B cell (primary cell): ENCODE measurements around the gene COL11A2. TPM values are rescaled to one million over a fixed set of nuclear protein-coding genes. Genes with fewer than 3 reads are reported as not detected.

Experiments used
- ATAC-seq: fragments of 200-7000 bp; cut with Tn5 transposase; one replicate; pipeline ENCODE4 v1.10.0; 2021; ENCODE audit warnings: low read depth, mild to moderate bottlenecking, moderate number of reproducible peaks, moderate library complexity
- CTCF ChIA-PET: fragments of 350-600 bp; sonication (Branson Sonifier 250); formaldehyde crosslinking; loops from one replicate; lab custom pipeline; 2021; ENCODE audit warnings: antibody characterized with exemption, inconsistent platforms; lab: Charles Lee
- POLR2A ChIA-PET: fragments of 350-600 bp; sonication (Branson Sonifier 250); formaldehyde crosslinking; loops from one replicate; lab custom pipeline; 2021; ENCODE audit warnings: antibody characterized with exemption; lab: Charles Lee
- DNase-seq: peaks from one replicate; pipeline ENCODE4 v3.0.0; 2013
- H2AFZ ChIP-seq: 2 replicates; pipeline ENCODE4 v1.6.1; 2012; ENCODE audit warnings: mild to moderate bottlenecking, low read depth, low read length; ENCODE audit not compliant: insufficient read depth, poor library complexity, severe bottlenecking
- H3K27ac ChIP-seq, 2 donors: 1 replicate in 1 of 2; 2 replicates in 1 of 2; pipeline ENCODE4 v1.5.1; 2012 to 2013; ENCODE audit warnings: low read length in 2 of 2, mild to moderate bottlenecking in 2 of 2, moderate library complexity in 1 of 2
- H3K27me3 ChIP-seq, 4 experiments: fragments of 200-600 bp in 1 of 4; sonication (generic) in 1 of 4; replicated peaks in 1 of 4; 1 replicate in 2 of 4; 2 replicates in 2 of 4; pipeline versions ENCODE4 v1.6.1 to v1.7.0; 2013 to 2016; ENCODE audit warnings: low read length in 3 of 4, mild to moderate bottlenecking in 2 of 4, mixed read lengths in 1 of 4, moderate library complexity in 1 of 4; ENCODE audit not compliant: insufficient read depth in 4 of 4, control insufficient read depth in 3 of 4; ENCODE audit errors: control extremely low read depth in 1 of 4
- H3K36me3 ChIP-seq, 2 experiments: replicated peaks in 1 of 2; 1 replicate in 1 of 2; 2 replicates in 1 of 2; pipeline versions ENCODE4 v1.6.1 to v1.7.1; 2013; ENCODE audit warnings: low read length in 1 of 2; ENCODE audit not compliant: insufficient read depth in 2 of 2, control insufficient read depth in 1 of 2; ENCODE audit errors: control extremely low read depth in 1 of 2, extremely low read depth in 1 of 2
- H3K4me1 ChIP-seq, 2 donors: fragments of 200-600 bp in 1 of 2; sonication (generic) in 1 of 2; 1 replicate in 1 of 2; 2 replicates in 1 of 2; pipeline versions ENCODE4 v1.5.1 to v1.6.1; 2013 to 2017; ENCODE audit warnings: low read length in 2 of 2; ENCODE audit not compliant: control insufficient read depth in 2 of 2, insufficient read depth in 2 of 2
- H3K4me2 ChIP-seq: replicated peaks from 2 replicates; pipeline ENCODE3; 2012; ENCODE audit warnings: mild to moderate bottlenecking, low read depth, low read length; ENCODE audit not compliant: poor library complexity, severe bottlenecking
- H3K4me3 ChIP-seq, 5 experiments: fragments of 200-600 bp in 1 of 5; sonication (generic) in 1 of 5; 1 replicate in 3 of 5; 2 replicates in 2 of 5; pipeline versions ENCODE4 v1.5.1 to v1.7.0; 2011 to 2016; ENCODE audit warnings: low read length in 4 of 5, mild to moderate bottlenecking in 4 of 5, low read depth in 2 of 5, control low read depth in 1 of 5, moderate library complexity in 1 of 5; ENCODE audit not compliant: insufficient read depth in 1 of 5; ENCODE audit errors: control extremely low read depth in 1 of 5, extremely low read depth in 1 of 5
- H3K79me2 ChIP-seq: fragments of 200-600 bp; sonication (generic); one replicate; pipeline ENCODE4 v1.6.0; 2016; ENCODE audit warnings: low read length; ENCODE audit not compliant: control insufficient read depth, insufficient read depth
- H3K9ac ChIP-seq: fragments of 200-600 bp; sonication (generic); 2 replicates; pipeline ENCODE4 v1.6.1; 2017; ENCODE audit warnings: mild to moderate bottlenecking, low read length, moderate library complexity
- H3K9me3 ChIP-seq, 3 donors: one replicate each; pipeline versions ENCODE4 v1.6.1 to v1.7.1; 2013; ENCODE audit warnings: low read length in 2 of 3; ENCODE audit not compliant: control insufficient read depth in 2 of 3, insufficient read depth in 1 of 3; ENCODE audit errors: control extremely low read depth in 1 of 3
- H4K20me1 ChIP-seq: 2 replicates; pipeline ENCODE4 v1.6.0; 2012; ENCODE audit warnings: mild to moderate bottlenecking, low read length; ENCODE audit not compliant: insufficient read depth, control insufficient read depth, poor library complexity, severe bottlenecking
- H3K27ac Mint-ChIP-seq: one replicate; pipeline ENCODE4 v1.8.0; 2021; ENCODE audit warnings: mixed read lengths
- H3K27me3 Mint-ChIP-seq: one replicate; pipeline ENCODE4 v1.8.0; 2021; ENCODE audit warnings: mixed read lengths
- H3K4me1 Mint-ChIP-seq: one replicate; pipeline ENCODE4 v1.8.0; 2021; ENCODE audit warnings: mixed read lengths
- H3K4me3 Mint-ChIP-seq: one replicate; pipeline ENCODE4 v1.8.0; 2021; ENCODE audit warnings: mixed read lengths
- H3K9me3 Mint-ChIP-seq: one replicate; pipeline ENCODE4 v1.8.0; 2022; ENCODE audit warnings: mixed read lengths; ENCODE audit not compliant: insufficient read depth
- EZH2 ChIP-seq: IDR thresholded peaks from 2 replicates; pipeline ENCODE4 v1.6.1; 2012; ENCODE audit warnings: borderline replicate concordance, low read depth, mild to moderate bottlenecking, moderate library complexity, low read length; ENCODE audit not compliant: insufficient read depth, poor library complexity, severe bottlenecking
- WGBS: methylation state at CpG from one replicate; pipeline ENCODE4 v1.1.5; 2013; ENCODE audit warnings: missing lambda C conversion rate; ENCODE audit not compliant: insufficient coverage; 5-methylcytosine and 5-hydroxymethylcytosine counted together
- intact Hi-C: fragments of 100-400 bp; cut with micrococcal nuclease; formaldehyde crosslinking; loops from one replicate; pipeline ENCODE4 v1.10.0; 2022
- polyA plus RNA-seq: library from polyadenylated mRNA; depleted of rRNA; stranded (reverse); fragments of >200 nt; gene quantifications from 2 replicates; pipeline ENCODE4 v1.2.3, GENCODE V29; 2012
- total RNA-seq, 2 donors: library from RNA; stranded (reverse); fragments of 120-200 nt in 1 of 2; gene quantifications; 1 replicate in 1 of 2; 2 replicates in 1 of 2; pipeline versions ENCODE4 v1.2.3 to v1.2.4, GENCODE V29; 2013 to 2022
- TF ChIP-seq, protein P1 (sequence below): fragments of 200-600 bp; IDR thresholded peaks from one replicate; pipeline ENCODE4 v1.8.0; 2022; ENCODE audit warnings: antibody characterized with exemption, mild to moderate bottlenecking

Gene COL11A2
- total and polyA plus RNA-seq, 2 donors (not counting 1 experiment from before 2014, with no cell fraction given) = 0.39 to 0.82 TPM

DNA sequence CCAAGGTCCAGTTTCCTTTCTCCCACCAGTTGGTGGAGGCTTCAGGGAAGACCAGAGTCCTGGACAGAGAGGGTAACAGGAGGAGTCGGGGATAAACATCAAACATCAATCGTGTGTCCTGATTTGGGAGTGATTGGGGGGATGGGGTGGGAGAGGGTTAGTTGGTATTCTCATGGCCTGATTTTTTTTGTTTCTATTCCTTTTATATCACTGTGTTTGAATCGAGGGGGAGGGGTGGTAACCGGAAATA lies 11.8 kb upstream of the COL11A2 start:
- Histone ChIP-seq H3K79me2 (peaks cover 42% of the 10 kb centered on the region), H3K27ac (no peak overlapping the region), H3K4me1 (peaks cover 38 to 60% of the 10 kb centered on the region in 2 donors)

More for the DNA sequence above, 11.8 kb upstream of the COL11A2 start:
- Mint-ChIP-seq H3K4me3 (peak overlapping the region; percentile 94), H3K9me3 (no peaks in the 10 kb centered on the region), H3K27me3 (no peaks in the 10 kb centered on the region), H3K4me1 (peaks cover 63% of the 10 kb centered on the region), H3K27ac (peak overlapping the region; percentile 72)
- no peaks in the 10 kb centered on the region for H3K9me3 ChIP-seq
- intact Hi-C loops = loop anchor here (1.0 to 10.0 kb wide), 3 partner anchors 45 to 1229 kb away; partner anchors contain the start of genes AGPAT1, DXO and RNF5
- peaks cover 10% of the 10 kb centered on the region for H4K20me1 ChIP-seq
- peak overlapping the region; percentile 98 for H3K4me2 ChIP-seq
- H2AFZ ChIP-seq = peak overlapping the region; percentile 94
- no peak for DNase-seq
- WGBS = 0% methylated on average over 2 of the region's 4 CpGs
- H3K4me3 ChIP-seq = peak overlapping the region in 4 of 5 experiments; percentile 74 to 88 (median 84)
- ChIA-PET CTCF (interaction anchor here (1.2 to 1.6 kb wide), 2 partner anchors 44 to 205 kb away, joined by 3 to 8 read pairs; no protein-coding TSS in a partner anchor), POLR2A (interaction anchor here (0.6 kb wide), 1 partner anchor 45 kb away, joined by 3 read pairs; no protein-coding TSS in a partner anchor)
- H3K9ac ChIP-seq = peak overlapping the region; percentile 79
- TF ChIP-seq, protein P1, sequence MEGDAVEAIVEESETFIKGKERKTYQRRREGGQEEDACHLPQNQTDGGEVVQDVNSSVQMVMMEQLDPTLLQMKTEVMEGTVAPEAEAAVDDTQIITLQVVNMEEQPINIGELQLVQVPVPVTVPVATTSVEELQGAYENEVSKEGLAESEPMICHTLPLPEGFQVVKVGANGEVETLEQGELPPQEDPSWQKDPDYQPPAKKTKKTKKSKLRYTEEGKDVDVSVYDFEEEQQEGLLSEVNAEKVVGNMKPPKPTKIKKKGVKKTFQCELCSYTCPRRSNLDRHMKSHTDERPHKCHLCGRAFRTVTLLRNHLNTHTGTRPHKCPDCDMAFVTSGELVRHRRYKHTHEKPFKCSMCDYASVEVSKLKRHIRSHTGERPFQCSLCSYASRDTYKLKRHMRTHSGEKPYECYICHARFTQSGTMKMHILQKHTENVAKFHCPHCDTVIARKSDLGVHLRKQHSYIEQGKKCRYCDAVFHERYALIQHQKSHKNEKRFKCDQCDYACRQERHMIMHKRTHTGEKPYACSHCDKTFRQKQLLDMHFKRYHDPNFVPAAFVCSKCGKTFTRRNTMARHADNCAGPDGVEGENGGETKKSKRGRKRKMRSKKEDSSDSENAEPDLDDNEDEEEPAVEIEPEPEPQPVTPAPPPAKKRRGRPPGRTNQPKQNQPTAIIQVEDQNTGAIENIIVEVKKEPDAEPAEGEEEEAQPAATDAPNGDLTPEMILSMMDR = no peak
- no peak for TF ChIP-seq EZH2
- H3K36me3 ChIP-seq = peaks cover 0 to 20% of the 10 kb centered on the region in 2 experiments
- no peaks in the 10 kb centered on the region for H3K27me3 ChIP-seq
- ATAC-seq = no peak
